Duodenal mucosa (tissue), 2 donors: Measurements from ENCODE around the gene SWI5.

ENCODE experiments used
- H3K27ac ChIP-seq: one replicate; pipeline ENCODE4 v1.7.0; 2013; ENCODE audit warnings: low read depth, low read length
- H3K27me3 ChIP-seq, 2 donors: one replicate each; pipeline ENCODE4 v1.7.0; 2013; ENCODE audit warnings: low read length in 2 of 2, control low read depth in 1 of 2; ENCODE audit not compliant: insufficient read depth in 2 of 2, control insufficient read depth in 1 of 2
- H3K36me3 ChIP-seq, 2 donors: one replicate each; pipeline ENCODE4 v1.7.0; 2013; ENCODE audit warnings: low read length in 2 of 2, control low read depth in 1 of 2; ENCODE audit not compliant: insufficient read depth in 2 of 2, control insufficient read depth in 1 of 2
- H3K4me1 ChIP-seq, 2 donors: one replicate each; pipeline ENCODE4 v1.7.0; 2013; ENCODE audit warnings: low read length in 2 of 2, control low read depth in 1 of 2; ENCODE audit not compliant: insufficient read depth in 2 of 2, control insufficient read depth in 1 of 2
- H3K4me3 ChIP-seq, 2 donors: one replicate each; pipeline ENCODE4 v1.7.0; 2013; ENCODE audit warnings: low read length in 2 of 2, low read depth in 1 of 2
- H3K9ac ChIP-seq, 2 donors: one replicate each; pipeline ENCODE4 v1.7.0; 2013; ENCODE audit warnings: low read length in 2 of 2, low read depth in 1 of 2
- H3K9me3 ChIP-seq, 2 donors: one replicate each; pipeline ENCODE4 v1.7.0; 2013; ENCODE audit warnings: low read length in 2 of 2, control low read depth in 1 of 2; ENCODE audit not compliant: control insufficient read depth in 1 of 2

The SWI5 gene

DNA sequence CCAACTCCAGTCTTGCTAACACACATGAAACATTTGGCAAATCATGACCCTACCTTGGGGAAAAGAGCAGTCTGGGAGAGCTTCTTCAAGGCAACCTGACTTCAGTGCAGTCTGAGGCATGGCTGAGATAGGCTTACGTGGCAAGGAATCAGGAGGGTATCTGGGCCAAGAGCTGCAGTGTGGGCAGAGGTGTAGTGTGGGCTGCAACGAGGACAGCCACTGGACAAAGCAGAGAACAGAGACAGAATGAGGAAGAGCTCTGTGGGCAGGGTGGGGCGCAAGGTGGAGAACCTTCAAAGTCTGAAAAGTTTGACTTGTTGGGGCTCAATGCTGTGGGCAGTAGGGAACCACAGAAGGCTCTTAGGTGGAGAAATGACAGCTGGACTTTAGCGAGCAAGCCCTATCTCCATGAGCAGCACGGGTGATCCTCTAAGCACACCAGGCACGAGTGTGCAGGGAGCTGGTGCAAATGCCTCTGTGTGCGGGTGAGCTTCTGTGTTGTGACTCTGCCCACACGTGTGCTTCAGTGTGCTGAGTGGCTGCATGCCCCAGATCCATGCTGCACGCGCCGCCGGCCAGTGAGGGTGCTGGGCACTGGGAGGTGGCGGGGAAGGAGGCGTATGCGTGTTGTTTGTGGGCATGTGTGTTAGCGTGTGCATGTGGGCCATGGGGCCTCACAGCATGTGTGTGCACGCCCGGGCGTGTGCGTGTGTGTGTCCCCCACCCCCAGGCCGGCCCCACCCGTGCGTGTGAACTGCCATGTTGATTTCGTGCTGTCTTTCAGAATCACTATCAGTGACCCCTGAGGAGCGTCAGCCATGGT, 23.5 kb upstream of the SWI5 start:
- no peak overlapping the region for H3K9ac ChIP-seq
- H3K4me1 ChIP-seq: peaks cover 11 to 12% of the 10 kb centered on the region in 2 donors
- H3K36me3 ChIP-seq: peaks cover 6 to 8% of the 10 kb centered on the region in 2 donors
- peaks cover 4 to 5% of the 10 kb centered on the region in 2 donors for H3K27me3 ChIP-seq
- no peak overlapping the region for H3K4me3 ChIP-seq
- no peak overlapping the region for H3K27ac ChIP-seq
- H3K9me3 ChIP-seq: no peaks in the 10 kb centered on the region

DNA sequence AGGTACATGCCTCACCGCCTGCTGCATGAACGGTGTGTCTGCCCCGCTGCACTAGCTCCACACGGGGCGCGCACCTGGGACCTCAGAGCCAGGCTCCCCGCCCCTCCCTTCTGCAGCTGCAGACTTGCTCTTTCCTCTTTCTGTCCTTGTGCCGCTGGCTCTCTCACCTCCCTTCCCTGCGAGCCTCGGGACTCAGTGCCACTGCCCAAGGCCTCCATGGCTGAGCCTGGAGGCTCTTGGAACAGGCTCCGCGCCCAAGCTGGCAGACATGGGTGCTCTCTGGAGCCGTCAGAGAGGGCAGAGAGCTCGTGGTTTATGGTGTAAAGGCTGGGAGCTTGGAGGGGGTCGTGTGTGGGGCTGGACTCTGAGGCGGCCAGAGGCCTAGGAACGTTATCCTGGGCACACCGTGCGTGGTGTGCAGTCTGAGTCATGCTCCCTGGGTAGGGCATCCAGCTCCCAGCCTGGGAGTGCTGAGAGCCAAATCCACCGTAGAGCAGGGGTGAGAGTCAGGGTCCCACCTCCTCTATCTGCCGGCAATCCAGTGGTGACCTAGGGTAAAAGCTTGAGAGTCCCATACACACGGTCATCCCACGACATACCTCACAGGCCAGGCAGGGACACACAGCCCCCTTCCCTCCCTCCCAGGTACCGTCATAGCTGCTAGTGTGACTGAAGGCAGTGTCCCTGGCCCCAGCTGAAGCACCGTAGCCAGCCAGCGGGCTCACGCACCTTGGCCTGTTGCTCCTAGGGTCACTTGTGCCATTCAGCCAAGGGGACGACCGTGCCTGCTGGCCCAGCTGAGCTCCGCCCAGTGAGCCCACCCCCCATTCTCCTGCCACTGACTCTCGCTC, 22.7 kb upstream of the SWI5 start:
- no peak overlapping the region for H3K27ac ChIP-seq
- H3K4me1 ChIP-seq: peaks cover 11 to 12% of the 10 kb centered on the region in 2 donors
- H3K27me3 ChIP-seq: peaks cover 4 to 5% of the 10 kb centered on the region in 2 donors
- H3K4me3 ChIP-seq: no peak overlapping the region
- H3K9ac ChIP-seq: no peak overlapping the region
- H3K36me3 ChIP-seq: peaks cover 12 to 16% of the 10 kb centered on the region in 2 donors
- no peaks in the 10 kb centered on the region for H3K9me3 ChIP-seq

DNA sequence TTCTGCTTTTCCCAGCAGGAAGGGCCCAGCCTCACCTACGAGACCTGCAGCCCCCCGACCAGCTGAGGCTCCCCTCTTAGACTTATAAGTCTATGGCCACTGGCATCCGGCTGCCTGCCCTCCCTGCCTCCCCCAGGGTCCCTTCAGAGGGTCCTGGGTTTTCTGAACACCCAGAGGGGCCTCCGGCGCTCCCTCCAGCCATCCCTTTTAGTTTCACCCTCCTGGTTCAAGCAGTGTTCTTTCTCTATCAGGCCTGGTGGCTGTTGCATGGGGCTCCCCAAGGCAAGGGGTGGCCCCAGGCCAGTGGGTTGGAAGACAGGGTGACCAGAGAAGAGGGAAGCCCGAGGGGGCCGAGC, 22.1 kb upstream of the SWI5 start:
- Histone ChIP-seq H3K9me3 (no peaks in the 10 kb centered on the region), H3K9ac (no peak overlapping the region), H3K4me3 (no peak overlapping the region), H3K27ac (no peak overlapping the region), H3K36me3 (peaks cover 16 to 22% of the 10 kb centered on the region in 2 donors), H3K27me3 (peaks cover 4 to 5% of the 10 kb centered on the region in 2 donors), H3K4me1 (peaks cover 11 to 12% of the 10 kb centered on the region in 2 donors)

DNA sequence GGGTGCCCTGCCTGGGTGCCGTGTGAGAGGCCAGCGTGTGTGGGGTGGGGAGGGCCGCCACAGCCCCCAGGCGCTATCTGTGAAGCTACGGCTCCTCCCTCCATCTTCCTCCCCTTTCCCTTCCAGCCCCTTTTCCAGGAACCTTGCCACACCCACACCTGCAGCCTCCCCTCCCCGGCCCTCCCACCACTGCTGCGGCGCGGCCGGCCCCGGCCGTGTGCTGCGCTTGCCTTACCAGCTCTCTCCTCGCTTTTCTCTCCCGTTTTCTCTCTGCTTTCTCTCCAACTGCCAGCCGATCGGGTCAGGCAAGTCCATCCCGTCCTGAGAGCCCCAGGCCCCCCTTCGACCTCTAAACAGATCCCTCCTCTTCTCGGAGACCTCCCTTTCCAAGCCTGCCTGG, 21.7 kb upstream of the SWI5 start:
- H3K4me1 ChIP-seq: peaks cover 11 to 12% of the 10 kb centered on the region in 2 donors
- peaks cover 18 to 26% of the 10 kb centered on the region in 2 donors for H3K36me3 ChIP-seq
- no peak overlapping the region for H3K27ac ChIP-seq

DNA sequence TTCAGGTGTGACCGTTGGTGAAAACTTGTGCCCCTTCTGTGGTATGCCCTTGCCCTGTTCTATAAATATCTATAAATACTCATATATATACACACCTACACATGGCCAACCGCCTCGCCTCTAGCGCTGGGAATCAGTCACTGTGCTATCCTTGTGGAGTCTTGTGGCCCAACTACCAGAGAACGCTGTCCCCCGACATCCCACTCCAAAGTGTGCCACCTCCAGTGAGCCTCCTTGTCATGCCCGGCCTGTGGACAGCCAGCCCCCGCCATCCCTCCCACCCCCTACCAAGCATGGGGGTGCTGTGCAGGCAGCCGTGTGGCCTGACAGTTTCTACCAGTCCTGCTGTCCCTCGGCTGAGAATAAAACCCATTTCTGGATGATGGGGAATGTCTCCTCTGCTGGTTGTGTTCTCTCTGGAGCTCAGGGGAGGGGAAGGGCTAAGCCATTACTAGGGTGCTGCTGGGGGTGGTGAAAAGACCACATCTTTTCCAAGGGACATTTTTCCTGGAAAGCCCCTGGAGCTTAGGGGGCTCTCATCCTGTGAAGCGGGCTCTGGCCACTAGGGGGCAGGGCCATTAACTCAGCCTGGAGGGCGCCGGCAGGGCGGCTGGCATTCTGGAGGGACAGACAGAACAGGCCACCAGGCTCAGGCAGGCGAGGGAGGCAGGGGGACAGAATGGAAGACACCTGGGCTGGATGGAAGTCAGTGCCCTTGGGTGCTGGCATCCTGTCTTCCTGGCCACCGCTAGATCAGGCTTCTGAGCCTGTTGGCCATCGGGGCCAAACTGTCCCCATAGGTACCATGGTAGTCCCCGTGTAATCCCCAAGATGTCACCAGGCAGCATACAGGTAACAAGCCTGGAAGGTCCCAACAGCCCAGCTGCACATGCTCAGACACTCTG, 21.0 kb upstream of the SWI5 start:
- H3K36me3 ChIP-seq: peaks cover 25 to 33% of the 10 kb centered on the region in 2 donors
- H3K27me3 ChIP-seq: peaks cover 4 to 5% of the 10 kb centered on the region in 2 donors
- H3K9ac ChIP-seq: no peak overlapping the region
- no peak overlapping the region for H3K4me3 ChIP-seq
- H3K4me1 ChIP-seq: peaks cover 7% of the 10 kb centered on the region in 2 donors
- no peaks in the 10 kb centered on the region for H3K9me3 ChIP-seq
- no peak overlapping the region for H3K27ac ChIP-seq

More for the DNA sequence above, 21.7 kb upstream of the SWI5 start:
- Histone ChIP-seq H3K9me3 (no peaks in the 10 kb centered on the region), H3K4me3 (no peak overlapping the region), H3K27me3 (peaks cover 4 to 5% of the 10 kb centered on the region in 2 donors), H3K9ac (no peak overlapping the region)

DNA sequence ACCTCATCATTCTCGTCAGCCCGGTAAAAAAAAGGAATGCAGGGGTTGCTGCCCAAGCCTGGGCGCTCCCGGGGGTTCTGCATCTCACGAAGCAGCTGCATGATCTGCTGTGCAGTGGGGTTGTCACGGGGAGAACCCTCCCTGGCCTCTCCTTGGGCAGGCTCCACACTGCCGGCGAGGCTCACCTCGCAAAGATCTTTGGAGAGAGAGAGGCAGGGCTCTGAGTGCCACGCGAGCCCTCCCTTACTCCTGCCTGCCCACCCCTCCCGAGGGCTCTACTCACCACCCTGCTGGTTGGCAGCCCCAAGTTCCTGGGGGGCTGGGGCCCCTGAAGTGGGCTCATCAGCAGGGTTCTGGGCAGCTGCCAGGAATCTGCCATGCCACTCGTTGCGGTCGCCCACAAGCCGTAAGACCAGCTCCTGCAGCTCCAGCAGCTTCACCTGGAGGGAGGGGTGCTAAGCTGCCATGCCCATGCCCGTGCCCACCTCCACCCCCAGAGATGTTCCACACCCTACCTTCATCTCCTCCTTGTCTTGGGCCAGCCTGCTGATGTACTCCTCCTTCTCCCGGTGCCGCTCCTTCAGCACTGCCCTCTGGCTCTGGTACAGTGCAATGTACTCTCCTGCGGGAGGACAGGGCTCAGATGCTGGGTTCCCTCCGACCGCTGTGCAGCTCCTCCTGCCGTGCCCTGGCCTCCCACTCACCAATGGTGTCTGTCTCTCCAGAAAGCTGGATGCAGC, 18.8 kb upstream of the SWI5 start:
- Histone ChIP-seq H3K9ac (no peak overlapping the region), H3K27me3 (peaks cover under 1 to 2% of the 10 kb centered on the region in 2 donors), H3K9me3 (no peaks in the 10 kb centered on the region), H3K36me3 (peaks cover 37 to 54% of the 10 kb centered on the region in 2 donors), H3K27ac (no peak overlapping the region), H3K4me1 (no peaks in the 10 kb centered on the region), H3K4me3 (no peak overlapping the region)

DNA sequence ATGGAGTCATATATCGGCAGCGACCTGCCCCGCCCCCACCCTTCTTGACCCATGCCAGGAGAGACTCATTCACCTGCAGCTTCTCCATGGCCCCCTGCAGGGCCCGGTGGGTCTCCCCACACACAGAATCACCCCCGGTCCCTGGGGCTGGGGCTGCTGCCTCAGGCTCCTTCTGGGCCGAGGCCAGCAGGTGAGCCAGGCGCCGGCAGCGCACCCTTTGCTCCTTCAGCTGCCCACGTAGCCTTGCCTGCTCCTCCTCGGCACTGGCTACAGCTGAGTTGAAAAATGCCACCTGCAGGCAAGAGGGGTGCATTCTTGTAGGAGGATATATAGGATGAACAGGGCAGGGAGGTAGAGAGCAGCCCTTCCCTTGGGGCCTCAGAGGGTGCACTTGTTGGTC, 18.2 kb upstream of the SWI5 start:
- no peaks in the 10 kb centered on the region for H3K27me3 ChIP-seq
- H3K4me3 ChIP-seq: no peak overlapping the region
- no peaks in the 10 kb centered on the region for H3K9me3 ChIP-seq
- no peaks in the 10 kb centered on the region for H3K4me1 ChIP-seq
- no peak overlapping the region for H3K9ac ChIP-seq
- H3K36me3 ChIP-seq: peaks cover 44 to 60% of the 10 kb centered on the region in 2 donors
- no peak overlapping the region for H3K27ac ChIP-seq

DNA sequence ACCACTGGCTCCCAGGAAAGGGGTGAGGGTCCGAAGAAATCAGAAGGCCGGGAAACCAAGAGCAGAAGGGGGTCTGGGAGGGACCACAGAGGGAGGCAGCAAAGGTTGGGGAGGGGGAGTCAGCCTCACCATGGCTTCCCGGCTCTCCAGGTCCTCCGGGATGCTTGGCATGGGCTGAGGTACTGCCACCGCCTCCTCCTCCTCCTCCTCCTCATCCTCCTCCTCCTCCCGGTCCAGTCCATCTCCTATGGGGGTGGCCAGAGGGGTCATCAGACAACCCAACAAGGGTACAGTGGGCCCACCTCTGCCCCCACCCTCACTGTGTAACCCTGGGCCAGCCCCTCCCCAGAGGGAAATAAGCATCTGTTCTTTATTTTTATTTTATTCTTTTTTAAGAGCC, 17.8 kb upstream of the SWI5 start:
- Histone ChIP-seq H3K36me3 (peaks cover 46 to 63% of the 10 kb centered on the region in 2 donors), H3K4me3 (no peak overlapping the region), H3K9me3 (no peaks in the 10 kb centered on the region), H3K27ac (no peak overlapping the region), H3K27me3 (no peaks in the 10 kb centered on the region), H3K9ac (no peak overlapping the region), H3K4me1 (no peaks in the 10 kb centered on the region)

DNA sequence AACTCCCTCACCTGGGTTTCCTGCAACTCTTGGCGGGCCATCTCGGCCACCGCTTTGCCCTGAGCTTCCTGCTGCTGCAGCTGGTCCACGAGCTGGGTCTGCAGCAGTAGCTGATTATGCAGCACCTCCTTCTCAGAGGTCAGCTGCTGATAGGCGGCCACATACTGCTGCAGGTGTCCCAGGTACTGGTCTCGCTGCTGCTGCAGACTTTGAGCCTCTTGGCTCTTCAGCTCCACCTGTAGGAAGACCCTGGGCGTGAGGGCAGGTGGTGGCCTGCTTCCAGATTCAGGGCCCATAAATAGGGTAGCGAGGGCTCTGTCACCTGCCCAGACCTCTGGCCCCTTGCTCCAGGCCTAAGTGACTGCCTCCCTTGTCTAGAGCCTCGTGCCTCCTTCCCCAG, 16.9 kb upstream of the SWI5 start:
- H3K36me3 ChIP-seq: peaks cover 46 to 63% of the 10 kb centered on the region in 2 donors
- H3K27ac ChIP-seq: no peak overlapping the region
- H3K4me3 ChIP-seq: no peak overlapping the region
- no peaks in the 10 kb centered on the region for H3K27me3 ChIP-seq
- H3K9me3 ChIP-seq: no peaks in the 10 kb centered on the region
- no peaks in the 10 kb centered on the region for H3K4me1 ChIP-seq
- no peak overlapping the region for H3K9ac ChIP-seq
